ENCODE data around the gene TBCD. TPM values are rescaled to one million over a fixed set of nuclear protein-coding genes. Genes with fewer than 3 reads are reported as not detected.

TBCD gene
- total and polyA plus RNA-seq, 9 of the 15 experiments (the other 6 are each of a cell fraction or from before 2014, with no cell fraction given), result 8.9 to 98.5 (median 28.0) TPM

GRCh38 chr17:82734987-82735866 is 16.6 kb upstream of the TBCD start, which contains the start of gene FN3K (continued):
- TF ChIP-seq POLR2AphosphoS2 (IDR thresholded peaks at IDR 0.05; ENCODE audit: low read length), result no peak
- no peak for TF ChIP-seq USF2 (CRISPR knock-in tag; IDR thresholded peaks at IDR 0.05)
- TF ChIP-seq C11orf30 (IDR thresholded peaks at IDR 0.05; ENCODE audit: low read depth), result no peak
- TF ChIP-seq MCM2 (IDR thresholded peaks at IDR 0.05; ENCODE audit: low read depth), result no peak
- TF ChIP-seq PHF21A (IDR thresholded peaks at IDR 0.05; ENCODE audit: borderline replicate concordance, low read depth), result no peak
- no peak for TF ChIP-seq SRSF1 (IDR thresholded peaks at IDR 0.05; ENCODE audit: low read depth, low read length)
- TF ChIP-seq MGA (IDR thresholded peaks at IDR 0.05), result peak; percentile 94
- 0 out of 2 replicates have a peak, but pooled peaks have one; percentile 36 for TF ChIP-seq FOXP1 (CRISPR knock-in tag; IDR thresholded peaks at IDR 0.05)
- peak; percentile 89 for TF ChIP-seq RB1 (IDR thresholded peaks at IDR 0.05; ENCODE audit: low read depth)
- no peak for TF ChIP-seq NCOA6 (IDR thresholded peaks at IDR 0.05)
- TF ChIP-seq PHF20 (IDR thresholded peaks at IDR 0.05; ENCODE audit: partially characterized antibody), result peak; percentile 88
- TF ChIP-seq THRB (CRISPR knock-in tag; conservative IDR thresholded peaks at IDR 0.05), result no peak
- no peak for TF ChIP-seq NFATC3 (IDR thresholded peaks at IDR 0.05)
- 0 out of 2 replicates have a peak, but pooled peaks have one; percentile 57 for TF ChIP-seq ZBTB17 (CRISPR knock-in tag; IDR thresholded peaks at IDR 0.05)
